ENCODE data around the gene C1QA. TPM values are rescaled to one million over a fixed set of nuclear protein-coding genes. Genes with fewer than 3 reads are reported as not detected.

Gene C1QA
- polyA plus RNA-seq, 1 of the 3 experiments (the other 2 are of a cell fraction), result not detected

- Histone ChIP-seq H2AFZ (ENCODE audit: low read depth) (no peak overlapping the region), H3K4me3 (ENCODE audit: low read depth in 2 of 2, low read length in 1 of 2) (no peak overlapping the region), H3K36me3 (replicated peaks in 1 of 2; ENCODE audit: control insufficient read depth in 1 of 2, insufficient read depth in 2 of 2, low read length in 1 of 2) (no peaks in the 10 kb centered on the region), H3K79me2 (ENCODE audit: insufficient read depth) (no peaks in the 10 kb centered on the region), H3K4me2 (no peak overlapping the region), H3F3A (replicated peaks; ENCODE audit: insufficient read depth) (peaks cover 5% of the 10 kb centered on the region), H3K4me1 (ENCODE audit: control insufficient read depth in 1 of 2, insufficient read depth in 2 of 2, low read depth in 1 of 2, low read length in 1 of 2) (peaks cover 0 to 10% of the 10 kb centered on the region in 2 experiments; a peak in 1 of 4 replicates), H3K9me2 (no peaks in the 10 kb centered on the region), H3K9me3 (no peaks in the 10 kb centered on the region), H3K27ac (ENCODE audit: low read depth in 2 of 2, low read length in 1 of 2) (no peak overlapping the region), H3K27me3 (ENCODE audit: insufficient read depth) (no peaks in the 10 kb centered on the region), H4K20me1 (ENCODE audit: insufficient read depth) (no peaks in the 10 kb centered on the region), H3K9ac (no peak overlapping the region)
- POLR2A ChIA-PET, result no interaction called here
- no peak for TF ChIP-seq CTCF (IDR thresholded peaks at IDR 0.05)
- TF ChIP-seq JUND (IDR thresholded peaks at IDR 0.05), result no peak
- TF ChIP-seq, protein P1, sequence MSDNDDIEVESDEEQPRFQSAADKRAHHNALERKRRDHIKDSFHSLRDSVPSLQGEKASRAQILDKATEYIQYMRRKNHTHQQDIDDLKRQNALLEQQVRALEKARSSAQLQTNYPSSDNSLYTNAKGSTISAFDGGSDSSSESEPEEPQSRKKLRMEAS (IDR thresholded peaks at IDR 0.05; ENCODE audit: low read depth), result no peak
- no peak for TF ChIP-seq USF2 (IDR thresholded peaks at IDR 0.05; ENCODE audit: borderline replicate concordance, low read depth, low read length)
- no peak for TF ChIP-seq PBX3 (IDR thresholded peaks at IDR 0.05)
- no peak for TF ChIP-seq SMC3 (IDR thresholded peaks at IDR 0.05; ENCODE audit: low read depth, low read length)
- no peak for TF ChIP-seq ELF1 (IDR thresholded peaks at IDR 0.05)
- no peak for TF ChIP-seq RXRA (IDR thresholded peaks at IDR 0.05; ENCODE audit: borderline replicate concordance, low read depth)
- TF ChIP-seq RAD21 (IDR thresholded peaks at IDR 0.05; ENCODE audit: low read length), result no peak
- no peak for TF ChIP-seq FOSL2 (IDR thresholded peaks at IDR 0.05; ENCODE audit: borderline replicate concordance, low read depth)
- TF ChIP-seq MXI1 (IDR thresholded peaks at IDR 0.05; ENCODE audit: low read depth, low read length), result no peak
- no peak for TF ChIP-seq RFX5 (IDR thresholded peaks at IDR 0.05; ENCODE audit: low read length)
- no peak for DNase-seq
- WGBS (ENCODE audit: low lambda C conversion rate), result 58% methylated on average over 5 of the region's 9 CpGs
- CTCF ChIA-PET, result interaction anchor here (7.3 kb wide), 1 partner anchor 22 kb away, joined by 36 read pairs; no protein-coding TSS in a partner anchor
Measured at GRCh38 chr1:22680726-22681125, 44.3 kb downstream of the C1QA start.

DNA sequence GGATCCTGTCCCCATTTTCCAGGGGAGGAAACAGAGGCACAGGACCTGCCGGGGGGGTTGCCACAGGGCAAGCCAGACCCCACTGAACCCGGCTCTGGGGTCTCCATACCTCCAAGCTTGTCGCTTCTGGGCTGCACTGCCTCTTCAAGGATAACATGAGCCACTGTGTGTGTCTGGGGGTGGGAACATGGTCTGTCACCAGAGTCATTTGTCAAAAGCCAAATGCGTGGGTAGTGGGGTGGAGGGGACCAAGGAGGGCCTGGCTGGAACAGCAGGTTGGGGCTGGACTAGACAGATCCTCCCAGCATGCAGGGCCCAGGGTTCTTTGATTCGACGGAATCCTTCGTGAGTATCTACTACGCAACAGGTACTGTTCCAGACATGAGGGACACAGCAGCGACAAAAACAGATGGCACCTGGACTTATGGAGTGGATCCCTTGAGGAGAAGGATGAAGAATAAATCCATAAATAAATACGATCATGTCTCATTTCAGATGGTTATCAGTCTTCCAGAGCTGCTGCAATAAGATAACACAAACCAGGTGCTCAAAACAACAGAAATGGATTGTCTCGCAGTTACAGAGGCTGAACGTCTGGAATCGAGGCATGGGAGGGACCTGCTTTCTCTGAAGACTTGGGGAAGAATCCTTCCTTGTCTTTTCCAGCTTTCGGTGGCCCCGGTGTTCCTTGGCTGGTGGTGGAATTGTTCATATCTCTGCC, 45.3 kb downstream of the C1QA start:
- POLR2A ChIA-PET, result no interaction called here
- H2AFZ ChIP-seq (ENCODE audit: low read depth), result no peak overlapping the region
- H3F3A ChIP-seq (replicated peaks; ENCODE audit: insufficient read depth), result peaks cover 5% of the 10 kb centered on the region
- no peaks in the 10 kb centered on the region for H3K9me2 ChIP-seq
- H3K9me3 ChIP-seq, result no peaks in the 10 kb centered on the region
- no peak overlapping the region for H3K27ac ChIP-seq (ENCODE audit: low read depth in 2 of 2, low read length in 1 of 2)
- no peak overlapping the region for H3K4me3 ChIP-seq (ENCODE audit: low read depth in 2 of 2, low read length in 1 of 2)
- peak; percentile 67 for DNase-seq
- no peaks in the 10 kb centered on the region for H3K36me3 ChIP-seq (replicated peaks in 1 of 2; ENCODE audit: control insufficient read depth in 1 of 2, insufficient read depth in 2 of 2, low read length in 1 of 2)
- no peaks in the 10 kb centered on the region for H4K20me1 ChIP-seq (ENCODE audit: insufficient read depth)
- no peaks in the 10 kb centered on the region for H3K79me2 ChIP-seq (ENCODE audit: insufficient read depth)
- peaks cover 0 to 11% of the 10 kb centered on the region in 2 experiments; a peak in 1 of 4 replicates for H3K4me1 ChIP-seq (ENCODE audit: control insufficient read depth in 1 of 2, insufficient read depth in 2 of 2, low read depth in 1 of 2, low read length in 1 of 2)
- no peak overlapping the region for H3K9ac ChIP-seq
- CTCF ChIA-PET, result interaction anchor here (0.7 to 7.3 kb wide), 3 partner anchors 10 to 563 kb away, joined by 3 to 36 read pairs (median 5); no protein-coding TSS in a partner anchor
- H3K27me3 ChIP-seq (ENCODE audit: insufficient read depth), result no peaks in the 10 kb centered on the region
- H3K4me2 ChIP-seq, result no peak overlapping the region
- TF ChIP-seq EP300 (IDR thresholded peaks at IDR 0.05; ENCODE audit: borderline replicate concordance in 1 of 2, low read depth in 1 of 2, low read length in 1 of 2) (peak in 1 of 2 experiments; percentile 76; a peak in 1 of 4 replicates), RCOR1 (IDR thresholded peaks at IDR 0.05; ENCODE audit: low read length) (peak; percentile 82; the same call in 1 of the 2 replicates), CHD2 (IDR thresholded peaks at IDR 0.05; ENCODE audit: low read length, partially characterized antibody) (peak; percentile 70), FOXJ3 (CRISPR knock-in tag; IDR thresholded peaks at IDR 0.05) (peak; percentile 34; the same call in 1 of the 2 replicates), TCF12 (IDR thresholded peaks at IDR 0.05) (peak; percentile 65), MEF2A (IDR thresholded peaks at IDR 0.05; ENCODE audit: borderline replicate concordance, low read depth) (no peak), YY1 (IDR thresholded peaks at IDR 0.05; ENCODE audit: low read depth) (no peak), RAD21 (IDR thresholded peaks at IDR 0.05; ENCODE audit: low read length) (no peak), RXRA (IDR thresholded peaks at IDR 0.05; ENCODE audit: borderline replicate concordance, low read depth) (no peak), GATA2 (CRISPR knock-in tag; IDR thresholded peaks at IDR 0.05) (peak; percentile 86)
- WGBS (ENCODE audit: low lambda C conversion rate), result 39% methylated on average over 13 of the region's 15 CpGs
